GM21717 (cell line): ENCODE measurements around the gene PPP1R9A.
"Not testable (repeated sequence)": the region's sequence is repeated elsewhere in the genome, so short reads cannot be mapped to it uniquely, and the experiment has no call there.

Experiments used
- ATAC-seq: cut with Tn5 transposase; IDR thresholded peaks from one replicate; pipeline ENCODE4 v1.9.1; 2021; ENCODE audit warnings: mild to moderate bottlenecking, moderate library complexity; ENCODE audit not compliant: unreplicated experiment

Gene PPP1R9A

GRCh38 chr7:94972296-94972695 is 64.9 kb downstream of the PPP1R9A start:
- no peak for ATAC-seq

DNA sequence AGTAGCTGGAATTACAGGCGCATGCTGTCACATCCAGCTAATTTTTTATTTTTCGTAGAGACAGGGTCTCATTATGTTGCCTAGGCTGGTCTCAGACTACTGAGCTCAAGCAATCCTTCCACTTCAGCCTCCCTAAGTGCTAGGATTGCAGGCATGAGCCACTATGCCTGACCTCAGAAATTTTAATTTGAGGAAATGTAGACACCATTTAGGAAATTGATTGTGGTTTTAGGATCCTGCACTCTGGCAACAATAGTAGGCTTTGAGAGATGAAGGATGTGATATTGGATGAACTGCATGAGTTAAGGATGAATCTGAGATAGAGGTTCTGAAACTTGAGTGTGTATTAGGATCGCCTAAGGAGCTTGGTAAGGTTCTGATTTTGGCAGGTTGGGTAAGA is 66.5 kb downstream of the PPP1R9A start:
- no peak for ATAC-seq

DNA sequence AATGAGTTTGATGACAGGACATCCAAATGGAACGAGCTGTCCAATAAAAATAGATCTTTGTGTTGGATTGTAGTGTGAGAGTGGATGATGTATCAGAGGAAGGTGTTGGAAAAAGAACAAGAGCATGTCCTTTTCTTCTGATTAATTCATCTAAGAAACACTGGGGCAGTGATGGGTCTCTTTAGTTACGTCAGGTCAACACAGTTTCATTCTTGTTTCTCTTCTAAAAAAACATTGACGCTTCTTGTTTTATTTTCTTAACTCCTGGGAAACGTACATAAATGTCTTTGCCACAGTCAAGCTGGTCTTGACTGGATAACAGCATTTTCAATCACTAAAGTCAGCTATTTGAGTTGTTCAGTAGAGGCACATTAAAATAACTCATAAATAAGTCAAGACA is 67.0 kb downstream of the PPP1R9A start:
- no peak for ATAC-seq

- no peak for ATAC-seq
Observed at GRCh38 chr7:94975336-94975735, 67.9 kb downstream of the PPP1R9A start.

DNA sequence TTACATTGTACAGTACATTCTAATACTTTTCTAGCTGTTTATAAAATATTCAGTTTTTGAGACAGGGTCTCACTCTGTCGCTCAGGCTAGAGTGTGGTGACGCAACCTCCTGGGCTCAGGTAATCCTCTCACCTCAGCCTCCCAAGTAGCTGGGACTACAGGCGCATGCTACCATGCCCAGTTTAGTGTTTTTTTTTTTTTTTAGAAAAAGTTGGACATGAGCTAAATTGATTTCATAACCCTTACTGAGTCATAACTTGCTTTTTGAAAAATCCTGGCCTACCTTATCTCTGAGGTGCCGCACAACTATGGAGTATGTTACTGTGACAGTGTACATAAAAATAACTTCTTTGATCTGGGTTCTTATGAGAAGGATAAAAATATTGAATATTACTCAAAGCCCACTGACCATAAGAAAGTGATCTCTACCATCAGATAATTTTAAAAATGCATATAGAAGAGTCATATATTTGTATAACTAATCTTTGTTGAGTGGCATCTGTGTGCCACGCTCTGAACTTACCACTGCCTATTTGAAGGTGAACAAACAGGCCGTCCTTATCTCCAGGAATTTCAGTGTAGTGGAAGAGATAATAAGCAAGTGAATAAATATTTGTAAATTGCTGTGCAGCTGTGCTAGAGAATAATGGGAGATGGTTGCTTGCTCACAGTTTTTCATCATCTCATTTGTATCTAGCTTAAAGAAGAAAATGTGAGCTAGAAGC is 73.2 kb downstream of the PPP1R9A start:
- no peak for ATAC-seq

GRCh38 chr7:94995921-94996320 is 88.5 kb downstream of the PPP1R9A start:
- ATAC-seq: no peak

DNA sequence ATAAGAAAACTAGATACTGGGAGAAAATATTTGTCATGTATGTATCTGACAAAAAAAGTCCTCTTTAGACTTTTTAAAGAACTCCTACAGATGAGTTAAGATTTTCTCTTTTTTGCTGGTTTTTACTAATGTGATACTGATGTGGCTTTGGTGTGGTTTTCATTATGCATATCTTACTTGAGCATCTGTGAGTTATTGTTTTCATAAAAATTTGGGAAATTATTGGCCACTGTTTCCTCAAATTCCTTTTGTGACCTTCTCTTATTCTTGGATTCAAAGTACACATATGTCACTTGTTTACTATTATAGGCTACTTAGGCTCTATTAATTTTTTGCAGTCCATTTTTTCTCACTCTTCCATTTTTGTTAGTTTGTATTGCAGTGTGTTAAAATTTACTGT is 89.0 kb downstream of the PPP1R9A start:
- no peak for ATAC-seq

GRCh38 chr7:94997547-94997946 is 90.2 kb downstream of the PPP1R9A start:
- no peak for ATAC-seq

GRCh38 chr7:94998266-94999068 is 91.1 kb downstream of the PPP1R9A start:
- ATAC-seq: no peak

- ATAC-seq: no peak
Observed at GRCh38 chr7:94999069-94999351, 91.6 kb downstream of the PPP1R9A start.

DNA sequence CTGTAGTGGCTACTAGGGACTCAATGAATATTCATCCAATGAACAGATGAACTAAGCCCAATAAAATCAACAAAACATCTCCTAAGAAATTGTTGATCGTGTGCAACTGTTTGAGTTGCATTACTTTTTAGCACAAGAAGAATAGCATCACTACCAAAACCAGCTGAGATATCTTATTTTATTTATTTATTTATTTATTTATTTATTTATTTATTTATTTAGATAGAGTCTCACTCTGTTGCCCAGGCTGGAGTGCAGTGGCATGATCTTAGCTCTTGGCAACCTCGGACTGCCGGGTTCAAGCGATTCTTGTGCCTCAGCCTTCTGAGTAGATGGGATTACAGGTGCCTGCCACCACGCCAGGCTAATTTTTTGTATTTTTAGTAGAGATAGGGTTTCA is 92.2 kb downstream of the PPP1R9A start:
- not testable (repeated sequence) for ATAC-seq

GRCh38 chr7:95001258-95001657 is 93.9 kb downstream of the PPP1R9A start:
- ATAC-seq: no peak

DNA sequence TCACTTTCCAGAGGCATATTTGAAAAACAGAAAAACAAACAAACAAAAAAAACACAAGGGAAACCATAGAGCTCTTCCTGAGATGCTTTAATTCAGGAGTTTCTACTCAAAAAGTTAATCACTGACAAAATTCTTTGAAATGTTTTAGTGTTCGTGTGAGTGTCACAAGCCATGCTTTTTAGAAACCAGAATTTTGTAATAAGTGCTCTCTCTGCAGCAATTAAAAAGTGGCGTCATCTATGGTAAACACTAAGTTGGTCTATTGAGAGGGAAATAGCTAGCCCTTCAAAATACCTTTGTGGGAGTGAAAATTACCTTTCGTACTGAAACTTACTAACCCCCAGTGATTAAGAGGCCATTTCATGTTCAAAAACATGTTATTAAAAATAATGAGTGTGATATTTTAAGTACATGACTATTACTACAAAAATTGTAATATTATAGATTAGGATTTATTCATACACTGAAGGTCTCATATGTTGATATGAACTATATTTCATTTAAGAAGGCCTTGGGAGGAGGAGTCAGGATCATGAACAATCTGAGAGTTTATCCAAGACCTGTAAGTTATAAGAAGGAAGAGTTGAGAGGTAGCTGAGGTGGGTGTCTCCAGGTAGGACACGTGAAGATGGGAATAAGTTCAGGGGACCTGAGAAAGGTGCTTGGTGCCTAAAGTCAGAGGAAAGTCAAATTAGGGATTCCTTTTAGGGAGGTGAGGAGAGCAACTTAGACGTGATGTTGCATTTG is 94.6 kb downstream of the PPP1R9A start:
- ATAC-seq: no peak

- no peak for ATAC-seq
Observed at GRCh38 chr7:95002775-95003174, 95.4 kb downstream of the PPP1R9A start.

GRCh38 chr7:95004618-95005247 is 97.3 kb downstream of the PPP1R9A start:
- no peak for ATAC-seq

DNA sequence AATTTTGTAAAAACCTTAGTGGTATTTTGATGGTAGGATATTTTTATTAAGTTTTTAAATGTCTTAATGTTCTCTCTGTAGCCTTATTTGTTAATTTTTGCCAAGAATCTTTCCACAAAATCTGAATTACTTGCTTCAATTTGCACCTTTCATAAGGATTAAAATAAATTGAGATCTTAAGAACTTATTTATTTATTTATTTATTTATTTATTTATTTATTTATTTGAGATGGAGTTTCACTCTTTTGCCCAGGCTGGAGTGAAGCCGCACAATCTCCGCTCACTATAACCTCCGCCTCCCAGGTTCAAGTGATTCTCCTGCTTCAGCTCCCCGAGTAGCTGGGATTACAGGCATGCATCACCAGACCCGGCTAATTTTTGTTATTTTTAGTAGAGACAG is 98.6 kb downstream of the PPP1R9A start:
- no peak for ATAC-seq

- not testable (repeated sequence) for ATAC-seq
Observed at GRCh38 chr7:95008773-95009172, 101.4 kb downstream of the PPP1R9A start.

DNA sequence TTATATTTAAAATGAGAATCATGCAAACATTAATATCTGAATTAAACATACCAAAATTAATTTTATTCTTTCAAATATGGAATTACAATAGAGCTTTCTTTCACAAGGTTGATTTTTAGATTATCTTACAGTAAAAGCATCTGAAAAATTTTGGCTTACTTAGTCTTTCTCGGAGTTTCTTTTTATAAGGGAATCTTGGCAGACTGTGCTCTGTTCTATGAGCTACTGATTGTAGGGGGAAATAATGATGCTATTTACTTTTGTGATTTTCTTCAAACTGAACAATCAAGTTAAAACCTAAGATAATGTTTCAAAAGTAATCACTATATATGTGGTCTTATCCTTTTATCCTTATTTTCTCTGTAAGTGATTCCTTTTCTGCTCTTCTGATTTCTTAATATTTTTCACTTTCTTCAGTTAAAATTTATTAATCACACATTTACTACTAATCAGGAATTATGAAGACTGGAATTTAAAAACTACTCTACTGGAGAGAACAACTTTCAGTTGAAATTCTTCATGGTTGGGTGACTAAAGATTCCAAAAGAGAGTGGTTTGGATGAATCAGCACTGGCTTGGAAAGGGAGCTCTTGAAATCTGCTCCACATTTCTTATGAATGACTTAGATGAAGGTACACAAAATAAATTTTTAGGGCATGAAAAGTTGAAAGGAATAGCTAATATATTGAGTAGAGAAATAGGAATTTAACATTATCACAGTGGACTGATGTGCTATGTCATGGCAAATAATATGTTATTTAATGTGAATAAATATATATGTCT is 103.9 kb downstream of the PPP1R9A start:
- ATAC-seq: no peak

GRCh38 chr7:95011995-95012394 is 104.6 kb downstream of the PPP1R9A start:
- ATAC-seq: no peak

DNA sequence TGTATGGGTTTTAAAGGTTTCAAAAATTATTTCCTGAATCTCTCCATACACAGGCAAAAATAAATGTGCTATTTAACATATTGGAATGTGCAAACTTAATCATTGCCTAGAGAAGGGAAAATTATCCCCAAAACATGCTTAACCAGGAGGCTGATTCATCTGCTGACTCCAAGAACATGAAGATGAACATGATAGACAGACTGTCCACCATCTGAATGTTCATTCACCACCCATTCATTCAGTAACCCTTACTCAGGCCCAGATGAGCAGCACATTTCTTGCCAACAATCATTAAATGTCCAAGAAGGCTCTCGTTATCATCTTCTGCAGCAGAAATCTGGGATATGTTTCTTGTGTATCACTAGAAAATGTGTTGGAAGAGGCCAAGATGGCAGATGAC is 110.6 kb downstream of the PPP1R9A start:
- ATAC-seq: no peak

DNA sequence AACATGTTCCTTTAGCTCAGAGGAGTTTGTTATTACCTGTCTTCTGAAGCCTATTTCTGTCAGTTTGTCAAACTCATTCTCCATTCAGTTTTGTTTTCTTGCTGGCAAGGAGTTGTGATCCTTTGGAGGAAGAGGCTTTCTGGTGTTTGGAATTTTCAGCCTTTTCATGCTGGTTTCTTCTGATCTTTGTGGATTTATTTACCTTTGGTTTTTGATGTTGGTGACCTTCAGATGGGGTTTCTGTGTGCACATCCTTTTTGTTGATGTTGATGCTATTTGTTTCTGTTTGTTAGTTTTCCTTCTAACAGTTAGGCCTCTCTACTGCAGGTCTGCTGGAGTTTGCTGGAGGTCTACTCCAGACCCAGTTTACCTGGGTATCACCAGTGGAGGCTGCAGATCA is 118.6 kb downstream of the PPP1R9A start:
- ATAC-seq: no peak
